T-helper 2 cell treated with Interferon-gamma antibody and Interleukin-4, amounts not matched to agents 5 μg/mL and 100 μg/mL, for 36 hours (primary cell): Measurements from ENCODE around the gene S1PR4.

Experiments used
- DNase-seq: peaks from one replicate; pipeline ENCODE4 v3.0.0; 2021; ENCODE audit warnings: low spot score
- H3K27ac Mint-ChIP-seq: one replicate; pipeline ENCODE4 v1.8.0; 2021; ENCODE audit warnings: mild to moderate bottlenecking, mixed read lengths
- H3K27me3 Mint-ChIP-seq: one replicate; pipeline ENCODE4 v1.8.0; 2021; ENCODE audit warnings: low read depth, mixed read lengths
- H3K36me3 Mint-ChIP-seq: one replicate; pipeline ENCODE4 v1.8.0; 2021; ENCODE audit warnings: low read depth, mixed read lengths
- H3K4me1 Mint-ChIP-seq: one replicate; pipeline ENCODE4 v1.8.0; 2021; ENCODE audit warnings: low read depth, mixed read lengths
- H3K4me3 Mint-ChIP-seq: one replicate; pipeline ENCODE4 v1.8.0; 2022; ENCODE audit warnings: mild to moderate bottlenecking, moderate library complexity, mixed read lengths
- H3K9me3 Mint-ChIP-seq: one replicate; pipeline ENCODE4 v1.8.0; 2021; ENCODE audit warnings: mixed read lengths

Gene S1PR4, protein sequence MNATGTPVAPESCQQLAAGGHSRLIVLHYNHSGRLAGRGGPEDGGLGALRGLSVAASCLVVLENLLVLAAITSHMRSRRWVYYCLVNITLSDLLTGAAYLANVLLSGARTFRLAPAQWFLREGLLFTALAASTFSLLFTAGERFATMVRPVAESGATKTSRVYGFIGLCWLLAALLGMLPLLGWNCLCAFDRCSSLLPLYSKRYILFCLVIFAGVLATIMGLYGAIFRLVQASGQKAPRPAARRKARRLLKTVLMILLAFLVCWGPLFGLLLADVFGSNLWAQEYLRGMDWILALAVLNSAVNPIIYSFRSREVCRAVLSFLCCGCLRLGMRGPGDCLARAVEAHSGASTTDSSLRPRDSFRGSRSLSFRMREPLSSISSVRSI

DNA sequence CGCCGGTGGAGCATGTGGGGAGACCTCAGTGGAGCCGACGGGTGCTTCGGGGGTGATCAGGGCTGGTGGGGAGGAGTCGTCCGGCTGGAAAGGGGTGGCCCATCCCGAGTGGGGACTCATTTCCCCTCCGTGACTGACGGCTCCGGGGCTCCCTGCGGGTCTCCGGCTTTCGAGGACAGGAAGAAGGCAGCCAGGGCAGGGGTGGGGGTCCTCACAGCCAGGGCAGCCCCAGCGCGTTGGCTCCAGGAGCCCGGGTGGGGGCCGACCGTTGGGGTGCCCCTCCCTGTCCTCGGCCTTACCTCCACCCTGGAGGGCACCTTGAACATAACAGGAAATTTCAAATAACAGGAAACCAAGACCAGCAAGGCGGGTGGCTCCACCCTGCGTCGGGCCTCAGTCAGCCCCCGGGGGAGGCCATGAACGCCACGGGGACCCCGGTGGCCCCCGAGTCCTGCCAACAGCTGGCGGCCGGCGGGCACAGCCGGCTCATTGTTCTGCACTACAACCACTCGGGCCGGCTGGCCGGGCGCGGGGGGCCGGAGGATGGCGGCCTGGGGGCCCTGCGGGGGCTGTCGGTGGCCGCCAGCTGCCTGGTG is at the start of gene S1PR4:
Gene S1PR4, plus strand, starts transcription at position 393 of the 596 bp plus-strand sequence. Its CDS starts 24 bp downstream, at position 417.
- H3K36me3 Mint-ChIP-seq: peaks cover 42% of the 10 kb centered on the region
- H3K9me3 Mint-ChIP-seq: no peaks in the 10 kb centered on the region
- H3K27me3 Mint-ChIP-seq: no peaks in the 10 kb centered on the region
- H3K4me1 Mint-ChIP-seq: peaks cover 15% of the 10 kb centered on the region
- H3K27ac Mint-ChIP-seq: peak within 1 kb of the TSS; percentile 96
- peak within 1 kb of the TSS; percentile 100 for H3K4me3 Mint-ChIP-seq
- peak; percentile 50 for DNase-seq

DNA sequence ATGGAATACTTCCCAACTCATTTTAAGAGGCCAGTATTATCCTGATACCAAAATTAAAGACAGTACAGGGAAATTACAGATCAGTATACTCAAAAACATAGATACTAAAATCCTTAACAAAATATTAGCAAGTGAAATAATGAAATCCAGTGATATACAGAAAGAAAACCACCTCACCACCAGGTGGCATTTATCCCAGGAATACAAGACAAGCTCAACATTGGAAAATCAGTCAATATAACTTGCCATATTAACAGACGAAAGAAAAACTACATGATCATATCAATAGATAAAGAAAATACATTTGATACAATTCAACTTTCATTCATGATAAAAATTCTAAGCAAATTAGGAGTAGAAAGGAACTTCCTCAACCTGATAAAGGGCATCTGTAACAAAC is 49.5 kb upstream of the S1PR4 start:
- Mint-ChIP-seq H3K9me3 (no peaks in the 10 kb centered on the region), H3K36me3 (no peaks in the 10 kb centered on the region), H3K4me1 (peaks cover 31% of the 10 kb centered on the region), H3K4me3 (no peak overlapping the region), H3K27me3 (no peaks in the 10 kb centered on the region), H3K27ac (no peak overlapping the region)
- no peak for DNase-seq

DNA sequence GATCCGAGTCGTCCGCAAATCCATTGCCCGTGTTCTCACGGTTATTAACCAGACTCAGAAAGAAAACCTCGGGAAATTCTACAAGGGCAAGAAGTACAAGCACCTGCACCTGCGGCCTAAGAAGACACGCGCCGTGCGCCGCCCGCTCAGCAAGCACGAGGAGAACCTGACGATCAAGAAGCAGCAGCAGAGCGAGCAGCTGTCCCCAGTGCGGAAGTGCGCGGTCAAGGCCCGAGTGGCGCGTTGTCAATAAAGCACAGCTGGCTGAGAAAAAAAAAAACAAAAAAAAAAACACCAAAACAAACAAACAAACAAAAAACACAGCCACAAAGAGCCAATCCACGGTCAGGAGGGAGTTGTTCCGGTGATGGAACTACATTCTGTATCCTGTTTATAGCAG is 47.4 kb upstream of the S1PR4 start:
- H3K36me3 Mint-ChIP-seq: no peaks in the 10 kb centered on the region
- no peak for DNase-seq

DNA sequence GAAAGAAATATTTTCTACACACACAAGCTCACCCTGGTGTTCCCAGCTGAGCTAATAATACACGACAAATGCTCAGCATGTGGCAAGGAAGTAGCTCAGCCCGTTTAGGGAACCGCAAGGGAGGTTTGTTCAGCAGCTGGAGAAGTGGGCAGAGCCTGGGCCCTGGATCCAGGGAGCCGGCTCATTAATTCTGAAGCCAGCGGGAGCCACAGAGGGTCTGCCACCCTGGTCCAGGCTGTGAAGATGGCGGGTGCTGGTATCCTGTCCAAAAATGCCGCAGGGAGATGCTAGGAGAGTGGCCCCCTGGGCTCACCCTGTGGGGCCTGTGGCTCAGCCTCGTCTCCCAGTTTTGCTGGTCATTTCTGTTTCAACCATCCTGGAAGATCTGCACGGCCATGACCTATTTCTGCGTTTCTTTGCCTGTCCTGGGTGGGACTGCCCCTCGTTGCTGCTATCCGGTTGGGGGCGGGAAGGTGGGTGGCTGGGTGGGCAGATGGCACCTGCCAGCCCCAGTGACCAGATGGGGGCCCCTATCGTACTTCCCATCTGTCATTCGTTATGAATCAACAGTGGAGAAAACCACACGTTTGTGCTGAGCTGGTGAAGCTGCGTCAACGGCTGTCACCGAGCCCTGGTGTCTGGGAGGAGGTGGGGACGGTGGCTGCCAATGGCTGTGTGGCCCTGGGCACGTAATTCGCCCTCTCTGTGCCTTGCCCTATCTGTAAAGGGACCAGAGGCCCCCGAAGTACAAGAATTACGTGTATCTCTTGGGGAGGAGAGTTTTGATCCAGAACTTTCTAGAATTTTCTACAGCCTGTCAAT is 45.4 kb upstream of the S1PR4 start:
- Mint-ChIP-seq H3K27ac (peak overlapping the region; percentile 97), H3K4me1 (peaks cover 39% of the 10 kb centered on the region), H3K9me3 (no peaks in the 10 kb centered on the region), H3K4me3 (peak overlapping the region; percentile 82), H3K27me3 (no peaks in the 10 kb centered on the region), H3K36me3 (peaks cover 10% of the 10 kb centered on the region)
- DNase-seq: peak; percentile 92

More for the DNA sequence above, 47.4 kb upstream of the S1PR4 start:
- Mint-ChIP-seq H3K4me3 (no peak overlapping the region), H3K9me3 (no peaks in the 10 kb centered on the region), H3K27me3 (no peaks in the 10 kb centered on the region), H3K4me1 (peaks cover 31% of the 10 kb centered on the region), H3K27ac (peak overlapping the region; percentile 57)

DNA sequence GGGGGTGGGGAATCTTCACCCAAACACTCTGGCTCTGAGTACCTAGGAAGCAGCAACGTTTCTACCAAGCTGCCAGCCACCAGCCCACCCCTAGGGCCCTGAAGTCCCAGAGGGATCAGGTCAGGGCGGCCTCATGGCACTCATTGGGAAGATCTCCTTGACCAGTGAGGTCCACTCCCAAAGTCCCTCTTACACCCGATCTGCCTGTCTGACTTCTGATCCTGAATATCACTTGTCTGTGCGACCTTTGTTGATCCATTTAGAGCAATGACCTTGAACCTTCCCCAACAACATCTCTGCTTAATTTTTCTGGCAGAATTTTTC is 44.8 kb upstream of the S1PR4 start:
- peaks cover 12% of the 10 kb centered on the region for H3K36me3 Mint-ChIP-seq
- no peaks in the 10 kb centered on the region for H3K27me3 Mint-ChIP-seq
- peaks cover 37% of the 10 kb centered on the region for H3K4me1 Mint-ChIP-seq
- no peak for DNase-seq
- H3K4me3 Mint-ChIP-seq: peak overlapping the region; percentile 82
- no peaks in the 10 kb centered on the region for H3K9me3 Mint-ChIP-seq
- peak overlapping the region; percentile 97 for H3K27ac Mint-ChIP-seq

DNA sequence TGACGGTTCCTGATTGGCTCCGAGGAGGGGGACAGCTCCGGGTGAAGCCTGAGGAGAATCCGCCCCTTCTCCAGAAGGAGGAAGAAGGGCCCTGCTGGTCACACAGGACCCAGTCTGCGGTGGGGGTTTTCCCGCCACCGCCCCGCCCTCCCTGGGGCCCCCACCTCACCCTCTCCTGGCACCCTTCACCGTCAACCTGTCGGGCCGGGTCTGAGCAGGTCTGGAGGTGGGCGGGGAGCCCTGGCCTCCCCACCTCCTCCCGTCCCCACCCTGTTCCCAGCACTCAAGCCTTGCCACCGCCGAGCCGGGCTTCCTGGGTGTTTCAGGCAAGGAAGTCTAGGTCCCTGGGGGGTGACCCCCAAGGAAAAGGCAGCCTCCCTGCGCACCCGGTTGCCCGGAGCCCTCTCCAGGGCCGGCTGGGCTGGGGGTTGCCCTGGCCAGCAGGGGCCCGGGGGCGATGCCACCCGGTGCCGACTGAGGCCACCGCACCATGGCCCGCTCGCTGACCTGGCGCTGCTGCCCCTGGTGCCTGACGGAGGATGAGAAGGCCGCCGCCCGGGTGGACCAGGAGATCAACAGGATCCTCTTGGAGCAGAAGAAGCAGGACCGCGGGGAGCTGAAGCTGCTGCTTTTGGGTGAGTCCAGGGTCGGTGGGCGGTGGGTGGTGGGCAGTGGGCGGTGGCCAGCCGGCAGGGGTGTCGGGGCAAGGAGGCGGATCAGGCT is 42.4 kb upstream of the S1PR4 start, which contains the start of gene GNA15:
Gene GNA15, plus strand, starts transcription at position 73 of the 723 bp plus-strand sequence. Its CDS starts 418 bp downstream, at position 491.
- no peaks in the 10 kb centered on the region for H3K27me3 Mint-ChIP-seq
- peak; percentile 61 for DNase-seq
- H3K4me1 Mint-ChIP-seq: peaks cover 43% of the 10 kb centered on the region
- no peaks in the 10 kb centered on the region for H3K9me3 Mint-ChIP-seq
- H3K27ac Mint-ChIP-seq: peak within 1 kb of the TSS; percentile 78
- H3K36me3 Mint-ChIP-seq: peaks cover 25% of the 10 kb centered on the region
- peak within 1 kb of the TSS; percentile 96 for H3K4me3 Mint-ChIP-seq

DNA sequence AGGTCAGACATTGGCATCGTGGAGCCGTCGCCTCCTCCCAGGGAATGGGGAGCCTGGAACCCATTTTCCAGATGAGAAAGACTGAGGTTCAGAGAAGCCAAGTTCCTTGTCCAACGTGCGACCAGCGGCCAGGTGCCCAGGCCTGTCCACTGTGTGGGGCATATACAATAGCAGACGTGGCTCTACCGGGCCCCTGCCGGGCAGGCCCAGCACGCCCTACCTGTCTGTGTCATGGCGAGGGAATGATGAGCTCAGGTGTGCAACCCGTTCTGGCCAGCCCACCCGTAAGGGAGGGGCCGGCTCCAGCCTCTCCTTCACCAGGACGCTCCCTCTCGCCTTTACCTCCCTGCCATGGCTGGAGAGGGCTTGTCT is 41.9 kb upstream of the S1PR4 start:
- Mint-ChIP-seq H3K27ac (peak overlapping the region; percentile 78), H3K4me1 (peaks cover 42% of the 10 kb centered on the region), H3K9me3 (no peaks in the 10 kb centered on the region), H3K4me3 (peak overlapping the region; percentile 96), H3K27me3 (no peaks in the 10 kb centered on the region), H3K36me3 (peaks cover 25% of the 10 kb centered on the region)
- DNase-seq: no peak

DNA sequence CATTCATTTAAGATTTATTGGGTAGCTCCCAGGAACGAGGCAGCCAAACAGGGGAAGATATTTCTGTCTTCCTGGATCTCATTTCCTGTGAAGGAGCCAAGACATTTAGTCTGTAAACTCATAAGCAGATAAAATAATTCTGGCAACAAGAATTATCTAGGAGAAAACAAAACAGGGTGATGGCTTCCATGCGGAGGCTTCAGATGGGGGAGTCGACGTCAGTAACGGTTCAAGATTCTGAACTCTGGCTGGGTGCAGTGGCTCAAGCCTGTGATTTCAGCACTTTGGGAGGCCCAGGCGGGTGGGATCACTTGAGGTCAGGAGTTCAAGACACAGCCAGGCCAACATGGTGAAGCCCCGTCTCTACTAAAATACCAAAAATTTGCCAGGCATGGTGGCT is 41.5 kb upstream of the S1PR4 start:
- Mint-ChIP-seq H3K27ac (peak overlapping the region; percentile 78), H3K27me3 (no peaks in the 10 kb centered on the region), H3K9me3 (no peaks in the 10 kb centered on the region), H3K4me1 (peaks cover 45% of the 10 kb centered on the region), H3K4me3 (peak overlapping the region; percentile 96), H3K36me3 (peaks cover 29% of the 10 kb centered on the region)
- DNase-seq: no peak

DNA sequence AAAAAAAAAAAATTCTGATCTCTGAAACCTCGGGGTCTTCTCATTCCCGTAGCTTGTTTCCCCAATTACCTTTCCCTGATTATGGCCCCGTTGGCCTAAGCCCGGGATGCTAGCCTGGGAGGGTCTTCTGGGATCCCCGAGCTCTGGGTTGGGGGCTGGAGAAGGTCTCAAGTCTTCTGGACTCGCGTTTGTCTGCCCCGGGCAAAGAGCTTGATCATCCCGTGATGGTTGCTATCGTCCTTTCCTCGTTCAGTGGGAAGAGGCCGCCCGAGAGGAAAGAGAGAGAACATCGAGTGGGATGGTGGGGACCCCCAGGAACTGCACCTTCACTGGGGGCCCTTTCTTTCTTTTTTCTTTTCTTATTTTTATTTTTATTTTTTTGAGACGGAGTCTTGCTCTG is 40.3 kb upstream of the S1PR4 start:
- Mint-ChIP-seq H3K9me3 (no peaks in the 10 kb centered on the region), H3K4me1 (peaks cover 46% of the 10 kb centered on the region), H3K27me3 (no peaks in the 10 kb centered on the region), H3K27ac (no peak overlapping the region), H3K36me3 (peaks cover 36% of the 10 kb centered on the region), H3K4me3 (peak overlapping the region; percentile 67)
- no peak for DNase-seq

DNA sequence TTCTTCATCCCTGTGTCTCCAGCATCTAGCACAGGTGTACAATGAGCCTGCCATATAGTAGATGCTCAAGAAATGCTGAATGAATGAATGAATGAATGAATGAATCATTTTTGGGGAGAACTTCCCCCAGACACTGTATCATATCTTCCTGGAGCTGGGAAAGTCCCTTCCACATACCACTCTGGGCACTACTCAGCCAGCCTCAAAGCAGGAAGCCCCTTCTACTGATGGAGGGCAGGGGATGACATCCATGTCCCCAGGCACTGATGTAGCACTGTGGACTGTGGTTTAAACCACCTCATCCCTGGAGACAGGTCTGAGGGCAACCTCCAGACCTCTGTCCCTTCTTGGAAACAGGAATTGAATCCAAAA is 37.9 kb upstream of the S1PR4 start:
- Mint-ChIP-seq H3K36me3 (peaks cover 38% of the 10 kb centered on the region), H3K9me3 (no peaks in the 10 kb centered on the region), H3K27me3 (no peaks in the 10 kb centered on the region), H3K27ac (peak overlapping the region; percentile 55), H3K4me1 (peaks cover 37% of the 10 kb centered on the region), H3K4me3 (peak overlapping the region; percentile 73)
- DNase-seq: peak; percentile 26

DNA sequence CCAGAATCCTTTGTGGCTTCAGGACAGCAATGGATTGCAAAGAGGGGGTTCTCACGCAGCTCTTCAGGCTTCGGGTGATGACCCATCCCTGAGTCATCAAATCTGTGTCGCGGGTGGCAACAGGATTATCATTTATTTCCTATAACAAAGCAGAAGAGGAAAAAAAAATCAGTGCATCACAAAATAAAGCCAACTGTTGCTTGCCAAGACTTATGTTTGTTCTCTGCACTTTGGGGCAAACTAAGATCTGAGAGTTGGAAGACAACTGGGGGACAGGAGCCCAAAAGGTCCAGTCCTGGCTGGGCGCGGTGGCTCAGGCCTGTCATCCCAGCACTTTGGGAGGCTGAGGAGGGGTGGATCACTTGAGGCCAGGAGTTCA is 36.3 kb upstream of the S1PR4 start:
- peaks cover 40% of the 10 kb centered on the region for H3K4me1 Mint-ChIP-seq
- H3K36me3 Mint-ChIP-seq: peaks cover 40% of the 10 kb centered on the region
- no peaks in the 10 kb centered on the region for H3K9me3 Mint-ChIP-seq
- peak overlapping the region; percentile 77 for H3K27ac Mint-ChIP-seq
- peak overlapping the region; percentile 45 for H3K4me3 Mint-ChIP-seq
- H3K27me3 Mint-ChIP-seq: no peaks in the 10 kb centered on the region
- DNase-seq: peak; percentile 63

DNA sequence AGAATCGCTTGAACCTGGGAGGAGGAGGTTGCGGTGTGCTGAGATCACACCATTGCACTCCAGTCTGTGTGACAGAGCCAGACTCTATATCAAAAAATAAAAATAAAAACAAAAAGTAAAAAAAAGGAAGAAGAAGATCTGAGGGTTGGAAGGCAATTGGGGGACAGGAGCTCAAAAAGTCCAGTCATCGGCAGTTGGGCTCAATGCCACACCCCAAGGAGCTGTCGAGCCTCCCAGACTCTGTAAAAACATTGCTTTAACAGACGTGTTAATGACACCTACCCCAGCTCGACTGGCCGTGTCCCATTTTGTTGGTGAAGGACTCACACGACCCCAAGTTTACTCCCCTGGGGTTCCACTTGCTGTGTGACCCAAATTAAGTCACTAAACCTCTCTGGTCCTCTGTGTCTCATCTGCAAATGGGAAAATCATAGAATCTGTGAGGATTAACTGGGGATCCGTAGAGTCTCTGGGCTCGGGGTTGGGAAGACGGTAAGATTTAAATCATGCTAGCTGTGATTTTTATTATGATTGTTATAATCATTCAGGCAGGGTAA is 35.7 kb upstream of the S1PR4 start:
- Mint-ChIP-seq H3K9me3 (no peaks in the 10 kb centered on the region), H3K4me3 (no peak overlapping the region), H3K36me3 (peaks cover 37% of the 10 kb centered on the region), H3K27ac (peak overlapping the region; percentile 77), H3K4me1 (peaks cover 36% of the 10 kb centered on the region), H3K27me3 (no peaks in the 10 kb centered on the region)
- DNase-seq: no peak

DNA sequence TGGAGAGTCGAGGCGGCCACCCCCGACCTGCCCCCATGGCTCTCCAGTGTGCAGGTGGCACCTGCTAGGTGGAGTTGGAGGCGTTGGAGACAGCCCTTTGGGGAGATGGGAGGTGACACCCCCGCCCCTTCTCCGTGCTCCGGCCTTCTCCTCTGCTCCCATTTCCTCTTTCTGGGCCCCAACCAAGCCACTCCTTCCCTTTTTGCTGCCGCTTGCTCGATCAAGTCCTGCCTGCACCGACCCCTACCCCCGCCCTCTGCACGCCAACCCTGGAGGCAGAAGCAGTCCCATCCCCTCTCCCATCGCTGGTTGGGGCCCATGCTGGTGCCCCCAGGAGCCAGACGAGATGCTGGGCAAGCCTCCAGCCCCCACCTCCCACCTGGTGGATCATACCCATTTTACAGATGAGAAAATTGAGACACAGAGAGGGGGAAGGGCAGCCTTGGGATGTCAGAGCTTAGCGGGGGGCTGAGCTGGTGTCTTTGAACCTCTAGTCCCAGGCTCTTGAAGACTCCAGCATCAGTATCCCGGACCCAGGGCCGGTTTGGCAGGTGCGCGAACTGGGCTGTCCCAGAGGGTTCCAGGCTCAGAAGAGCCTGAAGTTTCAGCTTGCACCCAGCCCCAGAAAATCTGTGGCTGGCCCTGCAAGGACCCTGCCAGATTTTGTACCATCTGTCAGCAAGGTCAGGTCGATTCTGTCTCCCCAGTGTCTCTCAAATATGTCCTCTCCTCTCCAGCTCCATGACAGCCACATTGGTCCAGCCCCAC is 32.5 kb upstream of the S1PR4 start:
- H3K27ac Mint-ChIP-seq: peak overlapping the region; percentile 67
- H3K36me3 Mint-ChIP-seq: peaks cover 45% of the 10 kb centered on the region
- no peak for DNase-seq
- H3K9me3 Mint-ChIP-seq: no peaks in the 10 kb centered on the region
- no peak overlapping the region for H3K4me3 Mint-ChIP-seq
- no peaks in the 10 kb centered on the region for H3K27me3 Mint-ChIP-seq
- H3K4me1 Mint-ChIP-seq: peaks cover 34% of the 10 kb centered on the region
